Glutamatergic neuron (in vitro differentiated cells): Measurements from ENCODE around the gene NTM. TPM values are rescaled to one million over a fixed set of nuclear protein-coding genes. Genes with fewer than 3 reads are reported as not detected.
"Not testable (repeated sequence)": the region's sequence is repeated elsewhere in the genome, so short reads cannot be mapped to it uniquely, and the experiment has no call there.

ENCODE experiments used
- DNase-seq: peaks from one replicate; pipeline ENCODE4 v3.0.0; 2022
- H3K27ac Mint-ChIP-seq: one replicate; pipeline ENCODE4 v1.8.0; 2020; ENCODE audit warnings: mild to moderate bottlenecking, mixed read lengths, inconsistent platforms; ENCODE audit not compliant: unreplicated experiment
- H3K27me3 Mint-ChIP-seq: one replicate; pipeline ENCODE4 v1.8.0; 2020; ENCODE audit warnings: mild to moderate bottlenecking, moderate library complexity, mixed read lengths, inconsistent platforms; ENCODE audit not compliant: unreplicated experiment
- H3K36me3 Mint-ChIP-seq: one replicate; pipeline ENCODE4 v1.8.0; 2020; ENCODE audit warnings: mild to moderate bottlenecking, mixed read lengths, inconsistent platforms; ENCODE audit not compliant: unreplicated experiment
- H3K4me1 Mint-ChIP-seq: one replicate; pipeline ENCODE4 v1.8.0; 2020; ENCODE audit warnings: mild to moderate bottlenecking, low read depth, mixed read lengths, inconsistent platforms; ENCODE audit not compliant: unreplicated experiment
- H3K4me3 Mint-ChIP-seq: one replicate; pipeline ENCODE4 v1.8.0; 2020; ENCODE audit warnings: mild to moderate bottlenecking, mixed read lengths, inconsistent platforms; ENCODE audit not compliant: unreplicated experiment
- H3K9me3 Mint-ChIP-seq: one replicate; pipeline ENCODE4 v1.8.0; 2020; ENCODE audit warnings: mild to moderate bottlenecking, moderate library complexity, mixed read lengths, inconsistent platforms; ENCODE audit not compliant: unreplicated experiment
- total RNA-seq: library from RNA; stranded (reverse); fragmentation: NEBNext Ultra II Directional; extraction: Animal tissue kit (Norgen Biotek cat#: 25700); gene quantifications from one replicate; pipeline ENCODE4 v1.2.1, GENCODE V29; 2021; ENCODE audit not compliant: unreplicated experiment
- TF ChIP-seq, protein P1 (sequence below): fragments of 200-600 bp; sonication (generic); IDR thresholded peaks from one replicate; pipeline ENCODE4 v1.5.0; 2021; ENCODE audit not compliant: partially characterized antibody, unreplicated experiment

NTM gene
- total RNA-seq, 1 donor from 2014 or later, result 1.2 TPM

DNA sequence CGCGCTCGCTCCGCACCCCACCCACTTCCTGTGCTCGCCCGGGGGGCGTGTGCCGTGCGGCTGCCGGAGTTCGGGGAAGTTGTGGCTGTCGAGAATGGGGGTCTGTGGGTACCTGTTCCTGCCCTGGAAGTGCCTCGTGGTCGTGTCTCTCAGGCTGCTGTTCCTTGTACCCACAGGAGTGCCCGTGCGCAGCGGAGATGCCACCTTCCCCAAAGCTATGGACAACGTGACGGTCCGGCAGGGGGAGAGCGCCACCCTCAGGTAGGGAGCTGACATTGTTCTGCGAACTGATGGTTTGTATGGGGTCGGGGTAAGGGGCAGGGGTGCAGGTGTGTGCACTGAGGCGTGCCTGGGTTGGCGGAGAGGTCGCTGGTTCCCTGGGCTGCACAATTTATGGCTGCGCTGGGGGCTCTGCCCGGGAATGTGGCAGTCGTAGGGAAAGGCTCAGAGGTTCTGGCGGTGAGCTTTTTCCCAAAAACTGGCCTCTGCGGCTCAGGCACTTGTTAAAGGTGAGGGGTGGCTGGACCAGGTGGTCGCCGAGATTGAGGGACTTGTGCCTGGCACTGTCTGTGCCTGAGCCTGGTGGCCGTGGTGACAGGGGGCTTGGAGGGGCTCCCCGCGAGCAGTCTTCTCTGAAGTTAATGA lies 541.1 kb downstream of the NTM start:
- H3K27ac Mint-ChIP-seq, H3K27me3 Mint-ChIP-seq: not testable (repeated sequence)
- H3K4me3 Mint-ChIP-seq, result peak overlapping the region; percentile 95

DNA sequence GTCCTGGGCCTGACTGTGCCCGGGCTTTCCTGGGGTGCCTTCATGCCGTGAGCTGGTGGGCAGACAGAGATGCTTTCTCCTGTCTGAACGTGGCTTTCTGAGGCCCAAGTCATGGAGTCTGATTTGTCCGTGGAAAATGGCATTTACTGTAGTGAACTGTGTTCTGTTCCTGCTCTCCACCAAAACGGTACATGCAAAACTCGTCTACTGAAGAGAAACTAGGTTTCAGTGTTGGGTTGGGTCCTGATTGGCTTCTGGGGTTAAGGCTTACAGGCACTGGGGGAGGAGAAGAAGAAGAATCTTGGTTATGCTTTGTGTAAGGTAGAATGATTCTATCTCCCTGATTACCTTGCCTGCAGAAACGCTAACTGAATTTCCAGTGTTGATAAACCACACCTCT lies 541.7 kb downstream of the NTM start:
- H3K4me1 Mint-ChIP-seq, result no peaks in the 10 kb centered on the region
- TF ChIP-seq, protein P1, sequence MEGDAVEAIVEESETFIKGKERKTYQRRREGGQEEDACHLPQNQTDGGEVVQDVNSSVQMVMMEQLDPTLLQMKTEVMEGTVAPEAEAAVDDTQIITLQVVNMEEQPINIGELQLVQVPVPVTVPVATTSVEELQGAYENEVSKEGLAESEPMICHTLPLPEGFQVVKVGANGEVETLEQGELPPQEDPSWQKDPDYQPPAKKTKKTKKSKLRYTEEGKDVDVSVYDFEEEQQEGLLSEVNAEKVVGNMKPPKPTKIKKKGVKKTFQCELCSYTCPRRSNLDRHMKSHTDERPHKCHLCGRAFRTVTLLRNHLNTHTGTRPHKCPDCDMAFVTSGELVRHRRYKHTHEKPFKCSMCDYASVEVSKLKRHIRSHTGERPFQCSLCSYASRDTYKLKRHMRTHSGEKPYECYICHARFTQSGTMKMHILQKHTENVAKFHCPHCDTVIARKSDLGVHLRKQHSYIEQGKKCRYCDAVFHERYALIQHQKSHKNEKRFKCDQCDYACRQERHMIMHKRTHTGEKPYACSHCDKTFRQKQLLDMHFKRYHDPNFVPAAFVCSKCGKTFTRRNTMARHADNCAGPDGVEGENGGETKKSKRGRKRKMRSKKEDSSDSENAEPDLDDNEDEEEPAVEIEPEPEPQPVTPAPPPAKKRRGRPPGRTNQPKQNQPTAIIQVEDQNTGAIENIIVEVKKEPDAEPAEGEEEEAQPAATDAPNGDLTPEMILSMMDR, result no peak
- DNase-seq, result no peak
- peak overlapping the region; percentile 95 for H3K4me3 Mint-ChIP-seq
- no peaks in the 10 kb centered on the region for H3K9me3 Mint-ChIP-seq
- no peaks in the 10 kb centered on the region for H3K36me3 Mint-ChIP-seq
- H3K27me3 Mint-ChIP-seq, result peaks cover 5% of the 10 kb centered on the region
- no peak overlapping the region for H3K27ac Mint-ChIP-seq

More for the DNA sequence above, 541.1 kb downstream of the NTM start:
- DNase-seq, result peak; percentile 61
- H3K9me3 Mint-ChIP-seq, H3K4me1 Mint-ChIP-seq, H3K36me3 Mint-ChIP-seq: not testable (repeated sequence)
- TF ChIP-seq, protein P1, result peak; percentile 83

DNA sequence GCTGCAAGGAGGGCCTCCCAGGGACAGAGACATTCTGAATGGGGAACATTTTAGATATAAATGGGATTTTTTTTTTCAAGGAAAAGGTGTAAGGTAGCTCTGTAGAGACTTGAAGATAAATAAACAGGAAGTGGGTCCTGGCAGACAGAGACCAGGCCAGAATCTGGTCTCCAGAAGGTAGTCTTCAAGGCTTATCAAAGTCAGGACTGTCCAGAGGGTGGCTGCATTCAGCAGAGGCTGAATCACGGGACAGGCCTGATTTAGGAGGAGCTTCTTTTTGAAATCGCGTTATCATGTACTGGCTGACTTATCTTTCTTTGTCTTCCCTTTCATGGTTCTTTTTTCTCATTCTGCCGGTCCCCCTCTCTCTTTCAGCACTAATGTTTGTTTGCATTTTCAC lies 542.9 kb downstream of the NTM start:
- TF ChIP-seq, protein P1, result no peak
- Mint-ChIP-seq H3K27ac (no peak overlapping the region), H3K4me1 (no peaks in the 10 kb centered on the region), H3K9me3 (no peaks in the 10 kb centered on the region), H3K36me3 (no peaks in the 10 kb centered on the region), H3K27me3 (peaks cover 5% of the 10 kb centered on the region), H3K4me3 (no peak overlapping the region)
- no peak for DNase-seq

DNA sequence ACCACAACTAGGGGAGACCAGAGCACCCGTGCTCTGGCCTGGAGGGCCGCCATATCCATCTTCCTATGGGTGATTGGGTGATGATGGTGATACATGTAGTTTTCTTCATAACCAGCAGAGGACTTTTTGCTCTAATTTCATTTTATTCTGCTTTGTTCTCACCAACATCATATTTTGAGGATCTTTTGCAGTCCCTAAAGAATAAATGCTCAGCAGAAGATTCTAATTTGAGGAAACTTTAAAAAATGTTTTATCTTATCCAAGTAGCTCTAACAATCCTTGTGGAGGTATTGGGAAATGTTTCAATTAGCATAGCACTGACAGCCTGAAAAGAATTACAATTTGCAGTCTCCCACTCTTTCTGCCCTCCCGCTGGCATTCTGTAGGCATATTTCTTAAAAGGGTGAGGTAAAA lies 544.0 kb downstream of the NTM start:
- H3K27me3 Mint-ChIP-seq, result peaks cover 5% of the 10 kb centered on the region
- no peaks in the 10 kb centered on the region for H3K4me1 Mint-ChIP-seq
- H3K4me3 Mint-ChIP-seq, result no peak overlapping the region

DNA sequence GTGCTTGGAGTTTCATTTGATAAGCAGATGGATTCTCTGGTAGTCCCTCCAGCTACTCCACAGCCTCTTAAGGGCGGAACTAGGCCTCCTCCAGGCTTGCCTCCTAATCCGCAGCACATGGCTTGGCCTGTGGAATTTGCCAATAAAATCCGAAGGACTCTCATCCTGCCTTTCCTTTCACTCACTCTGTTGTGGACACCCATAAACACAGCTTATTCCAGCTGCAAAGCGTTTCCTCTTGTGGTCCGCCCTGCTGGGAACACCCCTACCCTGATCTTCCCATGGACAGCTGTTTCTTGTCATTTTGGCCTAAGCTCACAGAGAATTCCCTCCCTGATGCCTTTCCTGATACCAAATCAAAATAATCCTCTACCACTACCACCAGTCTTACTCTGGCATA lies 546.2 kb downstream of the NTM start:
- H3K27me3 Mint-ChIP-seq, result peaks cover 1% of the 10 kb centered on the region
- no peaks in the 10 kb centered on the region for H3K4me1 Mint-ChIP-seq
- no peak overlapping the region for H3K4me3 Mint-ChIP-seq
- no peak for DNase-seq
- H3K27ac Mint-ChIP-seq, result no peak overlapping the region
- H3K9me3 Mint-ChIP-seq, result no peaks in the 10 kb centered on the region
- TF ChIP-seq, protein P1, result no peak
- no peaks in the 10 kb centered on the region for H3K36me3 Mint-ChIP-seq

More for the DNA sequence above, 544.0 kb downstream of the NTM start:
- Mint-ChIP-seq H3K36me3 (no peaks in the 10 kb centered on the region), H3K27ac (no peak overlapping the region), H3K9me3 (no peaks in the 10 kb centered on the region)
- TF ChIP-seq, protein P1, result peak; percentile 64
- no peak for DNase-seq
